Stimulated activated CD8-positive, alpha-beta memory T cell treated with anti-CD3 and anti-CD28 coated beads, Interleukin-4, amount 100 ng/mL, for 24 hours (primary cell): Measurements from ENCODE around the gene ZRANB1.

ENCODE experiments used
- DNase-seq: peaks from one replicate; pipeline ENCODE4 v3.0.0-alpha.2; 2020; ENCODE audit warnings: low read depth

The ZRANB1 gene

GRCh38 chr10:124921261-124921660 is 20.7 kb upstream of the ZRANB1 start:
- DNase-seq, result no peak

GRCh38 chr10:124923684-124924083 is 18.2 kb upstream of the ZRANB1 start:
- DNase-seq, result no peak

- DNase-seq, result no peak
These were observed 15.4 kb upstream of the ZRANB1 start for GRCh38 chr10:124926548-124926947.

GRCh38 chr10:124928087-124928486 is 13.8 kb upstream of the ZRANB1 start:
- no peak for DNase-seq

GRCh38 chr10:124928545-124928944 is 13.4 kb upstream of the ZRANB1 start:
- no peak for DNase-seq

GRCh38 chr10:124935946-124936345 is 6.0 kb upstream of the ZRANB1 start:
- no peak for DNase-seq

GRCh38 chr10:124936813-124937212 is 5.1 kb upstream of the ZRANB1 start:
- DNase-seq, result no peak

- no peak for DNase-seq
These were observed 2.6 kb upstream of the ZRANB1 start for GRCh38 chr10:124939290-124939689.

GRCh38 chr10:124942317-124943169 is 620 bp downstream of the ZRANB1 start:
- DNase-seq, result no peak

- no peak for DNase-seq
These were observed 1.6 kb downstream of the ZRANB1 start for GRCh38 chr10:124943301-124944092.

GRCh38 chr10:124944982-124945381 is 3.1 kb downstream of the ZRANB1 start:
- no peak for DNase-seq

GRCh38 chr10:124946945-124947344 is 5.0 kb downstream of the ZRANB1 start:
- no peak for DNase-seq

- no peak for DNase-seq
These were observed 7.6 kb downstream of the ZRANB1 start for GRCh38 chr10:124949543-124949942.

- no peak for DNase-seq
These were observed 10.2 kb downstream of the ZRANB1 start for GRCh38 chr10:124952123-124952522.

GRCh38 chr10:124953421-124953820 is 11.5 kb downstream of the ZRANB1 start:
- no peak for DNase-seq

- no peak for DNase-seq
These were observed 13.3 kb downstream of the ZRANB1 start for GRCh38 chr10:124955243-124955642.

GRCh38 chr10:124955868-124956267 is 13.9 kb downstream of the ZRANB1 start:
- DNase-seq, result no peak

- no peak for DNase-seq
These were observed 14.8 kb downstream of the ZRANB1 start for GRCh38 chr10:124956764-124957163.

- DNase-seq, result no peak
These were observed 15.6 kb downstream of the ZRANB1 start for GRCh38 chr10:124957404-124957947.

- no peak for DNase-seq
These were observed 17.6 kb downstream of the ZRANB1 start for GRCh38 chr10:124959564-124959963.

- no peak for DNase-seq
These were observed 19.3 kb downstream of the ZRANB1 start for GRCh38 chr10:124961248-124961570.

- DNase-seq, result no peak
These were observed 20.5 kb downstream of the ZRANB1 start for GRCh38 chr10:124962421-124962820.
